22Rv1 (cell line): ENCODE measurements around the gene DNM1.

ENCODE experiments used
- ZFX ChIP-seq: fragments of 450-650 bp; IDR thresholded peaks from 2 replicates; pipeline ENCODE4 v1.6.1; 2017; ENCODE audit warnings: antibody characterized with exemption, borderline replicate concordance
- TF ChIP-seq, protein P1 (sequence below): fragments of 450-650 bp; IDR thresholded peaks from 2 replicates; pipeline ENCODE4 v1.5.1; 2017; ENCODE audit warnings: mild to moderate bottlenecking

DNA sequence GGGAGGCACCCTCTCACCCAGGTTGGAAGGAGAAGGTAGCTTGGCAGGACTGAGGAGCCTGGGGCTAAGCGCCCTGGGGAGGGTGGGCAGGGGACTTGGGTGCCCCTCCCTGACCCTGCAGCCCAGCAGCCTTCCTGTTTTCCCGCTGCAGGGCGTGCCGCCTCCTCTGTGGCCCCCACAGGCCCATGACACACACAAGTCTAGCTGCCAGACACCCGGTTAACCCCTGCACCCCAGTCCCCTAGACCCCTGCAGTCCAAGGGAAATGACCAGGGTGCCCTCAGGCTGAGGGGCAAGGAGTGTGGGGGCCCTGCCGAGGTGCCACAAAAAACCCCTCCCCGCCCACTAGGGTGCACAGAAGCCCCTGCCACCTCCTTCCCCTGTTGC is 39.6 kb downstream of the DNM1 start:
- TF ChIP-seq, protein P1, sequence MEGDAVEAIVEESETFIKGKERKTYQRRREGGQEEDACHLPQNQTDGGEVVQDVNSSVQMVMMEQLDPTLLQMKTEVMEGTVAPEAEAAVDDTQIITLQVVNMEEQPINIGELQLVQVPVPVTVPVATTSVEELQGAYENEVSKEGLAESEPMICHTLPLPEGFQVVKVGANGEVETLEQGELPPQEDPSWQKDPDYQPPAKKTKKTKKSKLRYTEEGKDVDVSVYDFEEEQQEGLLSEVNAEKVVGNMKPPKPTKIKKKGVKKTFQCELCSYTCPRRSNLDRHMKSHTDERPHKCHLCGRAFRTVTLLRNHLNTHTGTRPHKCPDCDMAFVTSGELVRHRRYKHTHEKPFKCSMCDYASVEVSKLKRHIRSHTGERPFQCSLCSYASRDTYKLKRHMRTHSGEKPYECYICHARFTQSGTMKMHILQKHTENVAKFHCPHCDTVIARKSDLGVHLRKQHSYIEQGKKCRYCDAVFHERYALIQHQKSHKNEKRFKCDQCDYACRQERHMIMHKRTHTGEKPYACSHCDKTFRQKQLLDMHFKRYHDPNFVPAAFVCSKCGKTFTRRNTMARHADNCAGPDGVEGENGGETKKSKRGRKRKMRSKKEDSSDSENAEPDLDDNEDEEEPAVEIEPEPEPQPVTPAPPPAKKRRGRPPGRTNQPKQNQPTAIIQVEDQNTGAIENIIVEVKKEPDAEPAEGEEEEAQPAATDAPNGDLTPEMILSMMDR, result no peak
- TF ChIP-seq ZFX, result no peak
